ENCODE measurements around the gene AVL9. TPM values are rescaled to one million over a fixed set of nuclear protein-coding genes. Genes with fewer than 3 reads are reported as not detected.
A peak's percentile ranks its signal among the peaks of the same experiment; 100 is the strongest.

AVL9 gene
- total RNA-seq, 1 experiment from 2014 or later, result 86.6 TPM

DNA sequence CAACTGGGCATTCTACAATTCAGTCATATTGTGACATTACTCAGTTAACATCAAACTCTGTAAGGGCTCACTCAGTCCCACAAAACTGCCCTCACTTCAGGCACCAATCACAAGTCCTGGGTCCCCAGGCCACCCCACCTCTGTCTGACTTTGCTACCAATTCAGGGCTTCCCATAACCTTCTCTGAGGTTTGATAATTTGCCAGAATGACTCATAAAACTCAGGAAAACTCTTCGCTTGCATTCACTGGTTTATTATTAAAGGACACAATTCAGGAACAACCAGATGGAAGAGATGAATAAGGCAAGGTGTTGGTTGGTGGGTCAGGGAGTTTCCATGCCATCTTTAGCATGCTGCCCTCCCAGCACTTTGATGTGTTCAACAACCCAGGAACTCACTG, 41.3 kb downstream of the AVL9 start:
- intact Hi-C loops (cut with micrococcal nuclease; ENCODE audit: unreplicated experiment), result loop anchor here (2.0 kb wide), 1 partner anchor 36 kb away; no protein-coding TSS in a partner anchor
- peak overlapping the region; percentile 38 for H3K27ac Mint-ChIP-seq (ENCODE audit: unreplicated experiment)
- no peaks in the 10 kb centered on the region for H3K9me3 Mint-ChIP-seq (ENCODE audit: low read depth, unreplicated experiment)

DNA sequence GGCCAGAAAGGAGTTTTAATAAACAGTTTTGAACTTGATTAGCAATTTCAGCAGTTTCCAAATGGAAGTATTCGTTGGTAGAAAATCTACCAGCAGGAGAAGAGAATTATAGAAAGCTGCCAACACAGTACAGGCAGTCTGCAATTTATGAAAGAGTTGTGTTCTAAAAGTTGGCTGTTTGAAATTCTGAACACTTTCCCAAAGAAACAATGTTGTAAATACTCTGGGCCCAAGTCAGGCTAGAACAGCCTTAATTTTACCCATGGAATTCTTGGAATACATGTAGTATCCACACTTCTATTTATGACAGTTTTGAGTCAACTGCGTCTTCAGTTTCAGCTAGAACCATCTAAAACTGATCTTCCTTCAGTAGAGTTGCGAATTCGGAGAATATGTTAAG, 42.5 kb downstream of the AVL9 start:
- no peak overlapping the region for H3K27ac Mint-ChIP-seq (ENCODE audit: unreplicated experiment)

More for the DNA sequence above, 41.3 kb downstream of the AVL9 start:
- BruUV-seq (replicated peaks), result no TSS peak
- peaks cover 11% of the 10 kb centered on the region for H3K36me3 Mint-ChIP-seq (ENCODE audit: insufficient read depth, unreplicated experiment)
- peak overlapping the region; percentile 2 for H3K4me3 Mint-ChIP-seq (ENCODE audit: low read depth, unreplicated experiment)
- TF ChIP-seq, protein P1, sequence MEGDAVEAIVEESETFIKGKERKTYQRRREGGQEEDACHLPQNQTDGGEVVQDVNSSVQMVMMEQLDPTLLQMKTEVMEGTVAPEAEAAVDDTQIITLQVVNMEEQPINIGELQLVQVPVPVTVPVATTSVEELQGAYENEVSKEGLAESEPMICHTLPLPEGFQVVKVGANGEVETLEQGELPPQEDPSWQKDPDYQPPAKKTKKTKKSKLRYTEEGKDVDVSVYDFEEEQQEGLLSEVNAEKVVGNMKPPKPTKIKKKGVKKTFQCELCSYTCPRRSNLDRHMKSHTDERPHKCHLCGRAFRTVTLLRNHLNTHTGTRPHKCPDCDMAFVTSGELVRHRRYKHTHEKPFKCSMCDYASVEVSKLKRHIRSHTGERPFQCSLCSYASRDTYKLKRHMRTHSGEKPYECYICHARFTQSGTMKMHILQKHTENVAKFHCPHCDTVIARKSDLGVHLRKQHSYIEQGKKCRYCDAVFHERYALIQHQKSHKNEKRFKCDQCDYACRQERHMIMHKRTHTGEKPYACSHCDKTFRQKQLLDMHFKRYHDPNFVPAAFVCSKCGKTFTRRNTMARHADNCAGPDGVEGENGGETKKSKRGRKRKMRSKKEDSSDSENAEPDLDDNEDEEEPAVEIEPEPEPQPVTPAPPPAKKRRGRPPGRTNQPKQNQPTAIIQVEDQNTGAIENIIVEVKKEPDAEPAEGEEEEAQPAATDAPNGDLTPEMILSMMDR (IDR thresholded peaks at IDR 0.05; ENCODE audit: unreplicated experiment), result no peak
- DNase-seq, result peak; percentile 36
- H3K4me1 Mint-ChIP-seq (ENCODE audit: low read depth, unreplicated experiment), result peaks cover 32% of the 10 kb centered on the region
- no peaks in the 10 kb centered on the region for H3K27me3 Mint-ChIP-seq (ENCODE audit: unreplicated experiment)
- CTCF ChIA-PET, result no interaction called here

DNA sequence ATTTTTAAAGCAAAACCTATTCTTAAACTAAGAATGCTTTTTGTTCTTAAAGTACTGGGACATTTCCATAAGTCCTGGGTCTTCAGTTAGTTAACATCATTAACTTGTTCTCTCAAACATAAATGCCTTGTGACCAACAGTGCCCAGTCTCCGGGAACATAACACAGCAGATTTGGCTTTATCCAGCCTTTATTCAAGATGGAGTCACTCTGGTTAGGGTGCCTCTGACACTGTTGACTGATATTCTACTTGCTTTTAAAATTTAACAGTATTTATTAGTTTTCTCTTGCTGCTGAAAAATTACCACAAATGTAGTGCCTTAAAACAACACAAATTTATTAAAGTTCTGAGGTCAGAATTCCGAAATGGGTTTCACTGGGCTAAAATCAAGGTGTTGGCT, 44.1 kb downstream of the AVL9 start:
- no peak overlapping the region for H3K4me3 Mint-ChIP-seq (ENCODE audit: low read depth, unreplicated experiment)
- peaks cover 32% of the 10 kb centered on the region for H3K4me1 Mint-ChIP-seq (ENCODE audit: low read depth, unreplicated experiment)
- no peak for DNase-seq
- intact Hi-C loops (cut with micrococcal nuclease; ENCODE audit: unreplicated experiment), result no loop called here
- no peaks in the 10 kb centered on the region for H3K27me3 Mint-ChIP-seq (ENCODE audit: unreplicated experiment)
- CTCF ChIA-PET, result no interaction called here
- H3K27ac Mint-ChIP-seq (ENCODE audit: unreplicated experiment), result peak overlapping the region; percentile 20
- peaks cover 11% of the 10 kb centered on the region for H3K36me3 Mint-ChIP-seq (ENCODE audit: insufficient read depth, unreplicated experiment)
- no TSS peak for BruUV-seq (replicated peaks)
- H3K9me3 Mint-ChIP-seq (ENCODE audit: low read depth, unreplicated experiment), result no peaks in the 10 kb centered on the region
- TF ChIP-seq, protein P1 (IDR thresholded peaks at IDR 0.05; ENCODE audit: unreplicated experiment), result no peak

More for the DNA sequence above, 42.5 kb downstream of the AVL9 start:
- Mint-ChIP-seq H3K36me3 (ENCODE audit: insufficient read depth, unreplicated experiment) (peaks cover 11% of the 10 kb centered on the region), H3K9me3 (ENCODE audit: low read depth, unreplicated experiment) (no peaks in the 10 kb centered on the region), H3K4me3 (ENCODE audit: low read depth, unreplicated experiment) (no peak overlapping the region), H3K27me3 (ENCODE audit: unreplicated experiment) (no peaks in the 10 kb centered on the region), H3K4me1 (ENCODE audit: low read depth, unreplicated experiment) (peaks cover 32% of the 10 kb centered on the region)
- no peak for DNase-seq
- TF ChIP-seq, protein P1 (IDR thresholded peaks at IDR 0.05; ENCODE audit: unreplicated experiment), result no peak
- CTCF ChIA-PET, result no interaction called here
- intact Hi-C loops (cut with micrococcal nuclease; ENCODE audit: unreplicated experiment), result loop anchor here (2.0 kb wide), 1 partner anchor 37 kb away; no protein-coding TSS in a partner anchor
- BruUV-seq (replicated peaks), result no TSS peak

DNA sequence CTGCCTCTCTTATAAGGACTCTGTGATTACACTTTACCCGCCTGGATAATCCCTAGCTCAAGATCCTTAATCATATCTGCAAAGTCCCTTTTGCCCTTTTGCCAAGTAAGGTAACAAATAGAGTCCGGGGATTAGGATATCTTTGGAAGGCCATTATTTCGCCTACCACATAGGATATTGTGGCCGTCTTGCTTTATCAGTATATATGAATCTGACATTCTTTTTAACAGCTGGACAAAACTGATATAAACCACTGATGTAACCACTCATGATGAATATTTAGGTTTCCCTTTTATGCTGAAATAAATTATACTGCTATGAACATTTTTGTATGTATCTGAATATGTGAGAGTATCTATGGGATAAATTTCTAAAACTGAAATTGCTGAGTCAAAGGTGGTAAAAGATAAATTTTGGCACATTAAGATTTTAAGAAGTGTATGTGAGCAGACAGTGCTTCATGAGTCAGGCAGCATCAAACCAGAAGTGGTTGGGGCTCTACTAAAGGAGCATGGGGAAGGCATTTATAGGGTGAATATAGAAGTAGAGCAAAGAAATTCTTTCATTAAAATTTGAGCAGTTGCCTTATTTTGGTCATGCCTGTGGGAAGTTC, 44.7 kb downstream of the AVL9 start:
- no peak overlapping the region for H3K4me3 Mint-ChIP-seq (ENCODE audit: low read depth, unreplicated experiment)
- no peaks in the 10 kb centered on the region for H3K27me3 Mint-ChIP-seq (ENCODE audit: unreplicated experiment)
- CTCF ChIA-PET, result no interaction called here
- peaks cover 31% of the 10 kb centered on the region for H3K4me1 Mint-ChIP-seq (ENCODE audit: low read depth, unreplicated experiment)
- TF ChIP-seq, protein P1 (IDR thresholded peaks at IDR 0.05; ENCODE audit: unreplicated experiment), result no peak
- DNase-seq, result no peak
- intact Hi-C loops (cut with micrococcal nuclease; ENCODE audit: unreplicated experiment), result no loop called here
- H3K27ac Mint-ChIP-seq (ENCODE audit: unreplicated experiment), result peak overlapping the region; percentile 20
- H3K9me3 Mint-ChIP-seq (ENCODE audit: low read depth, unreplicated experiment), result no peaks in the 10 kb centered on the region
- peaks cover 11% of the 10 kb centered on the region for H3K36me3 Mint-ChIP-seq (ENCODE audit: insufficient read depth, unreplicated experiment)
- BruUV-seq (replicated peaks), result no TSS peak
